BE2C (cell line): ENCODE measurements around the gene TRANK1.

ENCODE experiments used
- DNase-seq: peaks from one replicate; pipeline ENCODE4 v3.0.0-alpha.2; 2020
- H3K27me3 ChIP-seq: fragments of 250-450 bp; sonication (Bioruptor Pico); 2 replicates; pipeline ENCODE4 v1.5.1; 2020; ENCODE audit warnings: mild to moderate bottlenecking
- H3K36me3 ChIP-seq: fragments of 250-450 bp; sonication (Bioruptor Pico); 2 replicates; pipeline ENCODE4 v1.5.1; 2020; ENCODE audit warnings: mild to moderate bottlenecking
- H3K4me1 ChIP-seq: fragments of 250-450 bp; sonication (Bioruptor Pico); 2 replicates; pipeline ENCODE4 v1.5.1; 2020
- H3K4me3 ChIP-seq: 2 replicates; pipeline ENCODE4 v1.5.1; 2011; ENCODE audit warnings: low read depth, low read length
- H3K9me3 ChIP-seq: fragments of 250-450 bp; sonication (Bioruptor Pico); 2 replicates; pipeline ENCODE4 v1.5.1; 2020
- TF ChIP-seq, protein P1 (sequence below): IDR thresholded peaks from 2 replicates; pipeline ENCODE4 v1.5.1; 2012; ENCODE audit warnings: mild to moderate bottlenecking, low read depth, low read length

TRANK1 gene

DNA sequence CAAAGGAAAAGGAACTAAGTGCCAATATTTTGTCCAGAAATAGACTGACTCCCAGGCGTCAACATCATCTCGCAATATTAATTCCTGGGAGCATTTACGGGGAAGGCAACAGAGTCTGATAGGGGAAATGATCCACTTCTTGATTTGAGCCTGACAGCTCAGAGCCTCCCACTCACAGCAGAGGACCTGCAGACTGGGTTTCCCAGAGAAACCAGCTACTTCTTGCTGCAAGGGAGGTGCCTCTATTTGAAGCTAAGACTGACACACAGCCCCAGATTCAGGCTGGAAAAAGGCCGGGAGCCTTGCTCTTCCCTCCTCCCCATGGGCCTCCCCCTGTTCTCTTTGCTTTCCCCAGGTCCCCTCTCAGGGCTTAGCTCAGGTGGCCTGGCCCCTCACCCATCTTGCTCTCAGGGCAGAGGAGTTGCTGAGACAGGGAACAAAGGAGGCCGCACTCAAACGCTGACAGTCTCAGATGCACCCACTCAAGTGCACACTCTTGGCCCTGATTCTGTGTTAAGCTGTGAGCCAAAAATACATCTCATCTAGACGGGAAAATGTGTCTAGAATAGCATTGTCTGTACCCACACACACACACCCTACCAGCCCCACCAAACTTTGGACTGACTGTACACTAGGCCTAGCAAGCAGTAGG, 130.7 kb downstream of the TRANK1 start:
- Histone ChIP-seq H3K4me3 (no peak overlapping the region), H3K36me3 (no peaks in the 10 kb centered on the region), H3K27me3 (no peaks in the 10 kb centered on the region), H3K9me3 (no peaks in the 10 kb centered on the region), H3K4me1 (no peaks in the 10 kb centered on the region)
- TF ChIP-seq, protein P1, sequence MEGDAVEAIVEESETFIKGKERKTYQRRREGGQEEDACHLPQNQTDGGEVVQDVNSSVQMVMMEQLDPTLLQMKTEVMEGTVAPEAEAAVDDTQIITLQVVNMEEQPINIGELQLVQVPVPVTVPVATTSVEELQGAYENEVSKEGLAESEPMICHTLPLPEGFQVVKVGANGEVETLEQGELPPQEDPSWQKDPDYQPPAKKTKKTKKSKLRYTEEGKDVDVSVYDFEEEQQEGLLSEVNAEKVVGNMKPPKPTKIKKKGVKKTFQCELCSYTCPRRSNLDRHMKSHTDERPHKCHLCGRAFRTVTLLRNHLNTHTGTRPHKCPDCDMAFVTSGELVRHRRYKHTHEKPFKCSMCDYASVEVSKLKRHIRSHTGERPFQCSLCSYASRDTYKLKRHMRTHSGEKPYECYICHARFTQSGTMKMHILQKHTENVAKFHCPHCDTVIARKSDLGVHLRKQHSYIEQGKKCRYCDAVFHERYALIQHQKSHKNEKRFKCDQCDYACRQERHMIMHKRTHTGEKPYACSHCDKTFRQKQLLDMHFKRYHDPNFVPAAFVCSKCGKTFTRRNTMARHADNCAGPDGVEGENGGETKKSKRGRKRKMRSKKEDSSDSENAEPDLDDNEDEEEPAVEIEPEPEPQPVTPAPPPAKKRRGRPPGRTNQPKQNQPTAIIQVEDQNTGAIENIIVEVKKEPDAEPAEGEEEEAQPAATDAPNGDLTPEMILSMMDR = no peak
- DNase-seq = no peak

DNA sequence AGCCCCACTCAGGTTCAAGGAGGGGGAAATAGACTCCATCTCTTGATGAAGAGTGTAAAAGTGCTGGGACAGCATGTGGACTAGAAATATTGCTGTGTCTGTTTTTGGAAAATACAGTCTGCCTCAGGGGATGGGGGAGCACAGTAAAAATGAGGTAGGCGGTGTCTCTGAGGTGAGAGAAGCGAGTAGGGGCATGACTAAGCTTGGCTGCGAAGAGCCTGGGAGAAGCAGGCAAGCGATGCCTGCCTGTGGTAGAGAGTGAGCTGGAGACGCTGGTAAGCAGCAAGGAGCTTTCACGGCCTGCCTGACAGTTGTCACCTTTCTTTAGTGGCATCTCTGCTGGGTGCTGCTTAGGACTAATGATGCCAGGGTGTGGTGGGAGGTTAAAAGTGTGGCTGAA, 131.5 kb downstream of the TRANK1 start:
- H3K36me3 ChIP-seq = no peaks in the 10 kb centered on the region
- H3K9me3 ChIP-seq = no peaks in the 10 kb centered on the region
- H3K4me3 ChIP-seq = no peak overlapping the region
- H3K27me3 ChIP-seq = no peaks in the 10 kb centered on the region
- no peaks in the 10 kb centered on the region for H3K4me1 ChIP-seq
- TF ChIP-seq, protein P1 = no peak
- DNase-seq = no peak

DNA sequence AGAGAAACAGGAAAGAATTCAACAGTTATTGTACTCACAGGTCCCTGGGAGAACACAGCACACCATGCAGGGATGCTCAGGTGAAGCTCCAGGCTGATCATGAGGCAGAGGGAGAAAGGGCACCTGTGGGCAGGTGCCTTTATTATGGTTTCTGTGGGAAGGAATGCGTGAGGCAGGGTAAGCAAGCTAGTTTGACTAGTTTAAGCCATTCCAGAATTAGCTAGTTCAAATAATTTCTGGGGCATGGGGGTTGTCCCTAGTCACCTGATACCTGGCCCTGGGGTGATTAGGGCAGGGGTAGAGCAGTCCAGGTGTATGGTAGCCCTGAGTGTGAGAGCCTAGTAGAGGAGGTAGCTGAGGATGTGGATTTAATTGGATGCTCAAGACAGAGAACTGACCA, 132.6 kb downstream of the TRANK1 start:
- no peaks in the 10 kb centered on the region for H3K27me3 ChIP-seq
- H3K36me3 ChIP-seq = no peaks in the 10 kb centered on the region
- H3K4me1 ChIP-seq = no peaks in the 10 kb centered on the region
- TF ChIP-seq, protein P1 = no peak
- H3K4me3 ChIP-seq = no peak overlapping the region
- DNase-seq = no peak
- H3K9me3 ChIP-seq = no peaks in the 10 kb centered on the region

DNA sequence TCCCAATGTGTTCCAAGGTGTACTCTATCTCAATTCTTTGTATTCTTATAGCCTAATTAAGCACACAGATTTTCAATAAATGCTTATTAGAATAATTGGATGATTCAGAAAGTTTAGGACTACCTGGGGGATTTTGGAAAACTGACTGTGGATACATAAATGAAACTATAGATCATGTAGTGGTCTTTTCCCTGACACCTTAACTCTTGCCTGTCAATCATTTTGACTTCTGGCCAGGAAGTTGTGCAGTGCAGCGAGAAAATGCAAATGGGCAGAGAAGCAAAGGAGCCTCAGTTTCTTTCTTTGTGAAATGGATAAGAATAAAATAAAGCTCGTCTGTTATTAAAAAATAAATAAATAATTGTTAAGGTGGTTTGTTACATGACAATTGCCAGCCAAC, 133.1 kb downstream of the TRANK1 start:
- Histone ChIP-seq H3K4me3 (no peak overlapping the region), H3K9me3 (no peaks in the 10 kb centered on the region), H3K4me1 (no peaks in the 10 kb centered on the region), H3K27me3 (no peaks in the 10 kb centered on the region), H3K36me3 (no peaks in the 10 kb centered on the region)
- TF ChIP-seq, protein P1 = no peak
- DNase-seq = no peak

DNA sequence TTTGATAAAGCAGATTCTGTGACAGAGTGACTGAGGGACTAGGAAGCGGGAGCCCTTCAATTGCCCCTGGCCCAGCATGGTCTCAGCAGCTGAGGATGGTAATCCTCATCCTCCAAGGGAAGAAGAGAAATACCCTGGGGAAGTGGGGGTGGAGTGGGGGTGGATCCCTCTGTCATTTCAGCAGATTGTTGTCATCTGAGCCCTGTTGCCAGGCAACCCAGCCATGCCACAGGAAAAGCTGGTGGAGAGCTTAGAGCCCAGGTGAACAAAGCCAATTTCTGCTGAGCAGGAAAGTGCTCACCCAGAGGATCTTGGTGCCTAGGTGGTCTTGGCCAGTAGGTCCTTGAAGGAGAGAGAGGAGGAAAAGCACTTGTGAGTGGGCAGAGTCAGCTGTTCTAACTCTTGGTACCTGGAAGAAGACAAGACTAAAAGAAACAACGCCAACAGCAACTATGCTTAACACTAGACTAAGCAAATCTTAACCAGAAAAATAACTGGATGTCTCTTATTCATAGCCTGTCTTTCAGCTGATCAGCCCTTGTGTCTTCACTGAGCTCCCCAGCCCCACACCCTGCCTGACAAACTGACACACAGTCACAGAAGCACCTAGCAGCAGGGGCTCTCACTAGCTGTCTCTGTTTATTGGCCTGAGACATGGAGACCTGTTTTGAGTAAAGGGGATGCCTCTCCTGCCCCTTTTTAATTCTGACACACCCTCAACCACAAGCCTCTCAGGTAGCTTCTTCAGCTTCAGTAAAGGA, 140.4 kb downstream of the TRANK1 start:
- Histone ChIP-seq H3K9me3 (no peaks in the 10 kb centered on the region), H3K4me1 (no peaks in the 10 kb centered on the region), H3K4me3 (no peak overlapping the region), H3K36me3 (no peaks in the 10 kb centered on the region), H3K27me3 (no peaks in the 10 kb centered on the region)
- TF ChIP-seq, protein P1 = no peak
- peak; percentile 26 for DNase-seq
